HepG2 (cell line): ENCODE measurements around the gene C1orf141. TPM values are rescaled to one million over a fixed set of nuclear protein-coding genes. Genes with fewer than 3 reads are reported as not detected.

Experiments
- ATAC-seq: fragments of 200-7000 bp; cut with Tn5 transposase; 3 replicates; pipeline ENCODE4 v1.9.1; 2020; ENCODE audit warnings: mild to moderate bottlenecking, moderate library complexity
- BruUV-seq: library from RNA; stranded (reverse); fragments of 400-500 nt; replicated peaks from 2 replicates; lab custom pipeline; 2021; lab: Mats Ljungman, UMichigan
- CTCF ChIA-PET: fragments of 300-600 bp; formaldehyde crosslinking; extraction: SDS; loops from one replicate; lab custom pipeline; 2021; ENCODE audit warnings: low total read pairs, inconsistent platforms, low intra/inter-chr PET ratio; lab: Yijun Ruan, JAX
- POLR2A ChIA-PET: fragments of 350-600 bp; sonication (Branson Sonifier 250); formaldehyde crosslinking; loops from one replicate; lab custom pipeline; 2020; ENCODE audit warnings: antibody characterized with exemption, inconsistent platforms; lab: Yijun Ruan, JAX
- DNase-seq: peaks from one replicate; pipeline ENCODE4 v3.0.0-alpha.2; 2015; ENCODE audit warnings: low spot score
- FAIRE-seq: peaks from 3 replicates; lab custom pipeline; 2011; peaks lifted over from hg19 to GRCh38; lab: Jason Lieb, UNC
- H2AFZ ChIP-seq: one replicate; pipeline ENCODE4 v1.6.1; 2011; ENCODE audit warnings: low read length, inconsistent platforms
- H3K27ac ChIP-seq: fragments of 300-600 bp; 3 replicates; pipeline ENCODE4 v1.8.0; 2011; ENCODE audit warnings: mixed run types, mild to moderate bottlenecking, mixed read lengths, low read length, inconsistent platforms; ENCODE audit not compliant: insufficient read depth; ENCODE audit errors: extremely low read length
- H3K27me3 ChIP-seq, 2 experiments: fragments of 200-600 bp in 1 of 2; 2 replicates in 1 of 2; 3 replicates in 1 of 2; pipeline versions ENCODE4 v1.6.0 to v1.8.0; 2011; ENCODE audit warnings: low read length in 2 of 2, mild to moderate bottlenecking in 2 of 2, moderate library complexity in 2 of 2, inconsistent platforms in 1 of 2; ENCODE audit not compliant: insufficient read depth in 2 of 2, control insufficient read depth in 1 of 2
- H3K36me3 ChIP-seq, 2 experiments: fragments of 200-600 bp in 1 of 2; replicated peaks in 1 of 2; 2 replicates in 1 of 2; 3 replicates in 1 of 2; pipeline versions ENCODE4 v1.5.1 to v1.8.0; 2011; ENCODE audit warnings: low read length in 2 of 2, inconsistent platforms in 1 of 2; ENCODE audit not compliant: insufficient read depth in 2 of 2, control insufficient read depth in 1 of 2
- H3K4me1 ChIP-seq: 2 replicates; pipeline ENCODE4 v1.5.1; 2012; ENCODE audit warnings: low read length, inconsistent platforms; ENCODE audit not compliant: insufficient read depth
- H3K4me2 ChIP-seq: 2 replicates; pipeline ENCODE4 v1.6.0; 2011; ENCODE audit warnings: low read depth, low read length, inconsistent platforms
- H3K4me3 ChIP-seq, 3 experiments: fragments of 200-600 bp in 1 of 3; sonication (generic), shearing (Covaris generic) in 1 of 3; replicated peaks in 1 of 3; 2 replicates each; pipeline ENCODE4 v1.5.1; 2011 to 2016; ENCODE audit warnings: low read length in 3 of 3, inconsistent platforms in 2 of 3, low read depth in 2 of 3, mild to moderate bottlenecking in 2 of 3, control low read depth in 1 of 3, mixed read lengths in 1 of 3; ENCODE audit not compliant: insufficient read depth in 1 of 3
- H3K79me2 ChIP-seq: one replicate; pipeline ENCODE4 v1.6.1; 2011; ENCODE audit warnings: low read length, inconsistent platforms; ENCODE audit not compliant: insufficient read depth
- H3K9ac ChIP-seq: 2 replicates; pipeline ENCODE4 v1.6.0; 2011; ENCODE audit warnings: mild to moderate bottlenecking, low read depth, low read length, inconsistent platforms; ENCODE audit not compliant: insufficient read depth
- H3K9me3 ChIP-seq: 2 replicates; pipeline ENCODE4 v1.5.1; 2012; ENCODE audit warnings: mild to moderate bottlenecking, low read length
- H4K20me1 ChIP-seq: 2 replicates; pipeline ENCODE4 v1.6.0; 2011; ENCODE audit warnings: inconsistent platforms, mild to moderate bottlenecking, low read length, moderate library complexity; ENCODE audit not compliant: insufficient read depth
- AGO1 ChIP-seq: fragments of 200-400 bp; formaldehyde crosslinking; IDR thresholded peaks from 2 replicates; pipeline ENCODE4 v1.6.1; 2017; ENCODE audit warnings: mild to moderate bottlenecking, low read depth, low read length, moderate library complexity; ENCODE audit not compliant: poor library complexity, severe bottlenecking
- ASH2L ChIP-seq: fragments of 300-600, 200-600 bp; sonication (generic); IDR thresholded peaks from 2 replicates; pipeline ENCODE4 v1.7.0; 2017; ENCODE audit warnings: low read depth, mild to moderate bottlenecking, moderate library complexity, mixed read lengths, low read length; ENCODE audit not compliant: insufficient read length
- ATF1 ChIP-seq: IDR thresholded peaks from 2 replicates; pipeline ENCODE4 v1.6.1; 2016; ENCODE audit warnings: mild to moderate bottlenecking, control low read depth
- CHCHD3 ChIP-seq: sonication (generic); formaldehyde crosslinking; IDR thresholded peaks from 2 replicates; pipeline ENCODE4 v1.8.0; 2022; ENCODE audit warnings: mild to moderate bottlenecking, missing genetic modification reagents, moderate library complexity
- GLMP ChIP-seq: sonication (generic); formaldehyde crosslinking; IDR thresholded peaks from 2 replicates; pipeline ENCODE4 v1.9.0; 2021; ENCODE audit warnings: missing genetic modification reagents, mild to moderate bottlenecking, borderline replicate concordance
- IKZF1 ChIP-seq: fragments of 450-650 bp; IDR thresholded peaks from 2 replicates; pipeline ENCODE4 v1.7.1; 2016
- MATR3 ChIP-seq: sonication (generic); formaldehyde crosslinking; IDR thresholded peaks from 2 replicates; pipeline ENCODE4 v1.4.0; 2020; ENCODE audit warnings: missing genetic modification reagents
- PLRG1 ChIP-seq: fragments of 450-650 bp; conservative IDR thresholded peaks from 2 replicates; pipeline ENCODE4 v1.6.1; 2016
- RBFOX2 ChIP-seq: fragments of 200-400 bp; formaldehyde crosslinking; IDR thresholded peaks from 2 replicates; pipeline ENCODE4 v1.6.1; 2017; ENCODE audit warnings: low read depth, mild to moderate bottlenecking, low read length
- REL ChIP-seq: sonication (generic); formaldehyde crosslinking; conservative IDR thresholded peaks from 2 replicates; pipeline ENCODE4 v1.8.0; 2022; ENCODE audit warnings: mild to moderate bottlenecking, missing genetic modification reagents, moderate library complexity
- REPIN1 ChIP-seq: sonication (generic); formaldehyde crosslinking; IDR thresholded peaks from 2 replicates; pipeline ENCODE4 v1.8.0; 2022; ENCODE audit warnings: missing genetic modification reagents, low read depth, mild to moderate bottlenecking, borderline replicate concordance
- SMYD3 ChIP-seq: sonication (generic); formaldehyde crosslinking; IDR thresholded peaks from 2 replicates; pipeline ENCODE4 v1.8.1; 2023; ENCODE audit warnings: mild to moderate bottlenecking, missing genetic modification reagents
- ZNF430 ChIP-seq: sonication (generic); formaldehyde crosslinking; IDR thresholded peaks from 2 replicates; pipeline ENCODE4 v1.9.0; 2021; ENCODE audit warnings: mild to moderate bottlenecking, missing genetic modification reagents
- ZNF607 ChIP-seq: sonication (generic); formaldehyde crosslinking; IDR thresholded peaks from 2 replicates; pipeline ENCODE4 v1.5.1; 2020; ENCODE audit warnings: missing genetic modification reagents, mild to moderate bottlenecking, borderline replicate concordance
- WGBS: methylation state at CpG from one replicate; pipeline ENCODE4 v1.1.6; 2017; ENCODE audit warnings: low lambda C conversion rate; 5-methylcytosine and 5-hydroxymethylcytosine counted together
- in situ Hi-C: cut with HindIII; loops from 2 replicates; pipeline ENCODE4 v1.10.0; 2017; ENCODE audit warnings: low pct_unique_long_range_greater_than_20kb; ENCODE audit not compliant: extremely low pct_ligation_motif_present
- intact Hi-C: fragments of 100-400 bp; cut with micrococcal nuclease; formaldehyde crosslinking; loops from one replicate; pipeline ENCODE4 v1.10.0; 2022; ENCODE audit not compliant: unreplicated experiment
- polyA plus RNA-seq, 8 experiments: library from polyadenylated mRNA; depleted of rRNA in 3 of 8; stranded (reverse) in 7 of 8; unstranded in 1 of 8; fragments of >200 nt; fragmentation: Illumina TruSeq in 4 of 8; extraction: Trizol in 4 of 8; gene quantifications; 2 replicates each; pipeline versions ENCODE4 v1.2.1 to v1.2.3, GENCODE V29; 2011 to 2016; ENCODE audit warnings: low read depth in 4 of 8, missing spikeins in 1 of 8, mixed read lengths in 1 of 8; ENCODE audit not compliant: insufficient read depth in 1 of 8
- total RNA-seq, 5 experiments: library from RNA; depleted of rRNA; stranded (reverse); fragments of >200 nt; fragmentation: Illumina TruSeq; extraction: Trizol; gene quantifications; 2 replicates each; pipeline ENCODE4 v1.2.3, GENCODE V29; 2016; ENCODE audit warnings: low read depth in 1 of 5

Gene C1orf141
- total and polyA plus RNA-seq, 2 of the 13 experiments (the other 11 are each of a cell fraction or from before 2014, with no cell fraction given) = not detected

DNA sequence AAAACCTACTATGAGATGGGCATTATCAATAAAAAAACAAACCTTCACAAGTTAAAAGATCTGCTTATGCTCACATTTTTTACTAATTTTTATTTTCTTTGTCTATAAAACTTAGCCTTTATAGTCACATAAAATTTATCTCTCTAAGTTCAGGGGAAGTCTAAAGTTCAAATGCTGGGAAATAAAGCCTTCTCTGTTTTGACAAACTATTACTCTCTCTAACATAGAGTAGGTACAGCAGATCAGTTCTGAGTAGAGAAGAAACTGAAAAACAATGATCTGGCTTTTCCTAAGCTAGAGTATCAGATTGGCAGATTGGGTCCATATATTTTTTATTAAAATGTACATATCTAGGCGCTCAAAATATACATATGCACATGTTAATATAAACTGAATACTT is 31.2 kb downstream of the C1orf141 start (continued):
- no peak for TF ChIP-seq ASH2L

GRCh38 chr1:67100833-67101232 is 33.9 kb downstream of the C1orf141 start:
- intact Hi-C loops = no loop called here
- POLR2A ChIA-PET = no interaction called here
- TF ChIP-seq PLRG1 (no peak), ATF1 (CRISPR knock-in tag) (no peak), ZNF430 (CRISPR knock-in tag) (no peak), GLMP (CRISPR knock-in tag) (no peak), MATR3 (no peak), REPIN1 (CRISPR knock-in tag) (no peak), CHCHD3 (CRISPR knock-in tag) (no peak), IKZF1 (no peak), SMYD3 (CRISPR knock-in tag) (no peak), REL (no peak), RBFOX2 (no peak), AGO1 (no peak), ZNF607 (CRISPR knock-in tag) (no peak)
- TF ChIP-seq, all 625 proteins: peak for 0
- Histone ChIP-seq H3K27me3 (no peaks in the 10 kb centered on the region), H3K79me2 (no peaks in the 10 kb centered on the region), H3K36me3 (no peaks in the 10 kb centered on the region), H2AFZ (no peak overlapping the region), H3K9ac (no peak overlapping the region), H3K4me2 (no peak overlapping the region), H4K20me1 (no peaks in the 10 kb centered on the region), H3K4me1 (no peaks in the 10 kb centered on the region), H3K27ac (no peak overlapping the region), H3K4me3 (no peak overlapping the region), H3K9me3 (no peaks in the 10 kb centered on the region)
- CTCF ChIA-PET = no interaction called here
- in situ Hi-C loops = no loop called here
- WGBS = 3% methylated on average over 3 of the region's 3 CpGs
- DNase-seq (no peak), FAIRE-seq (no peak), ATAC-seq (no peak)
- no TSS peak for BruUV-seq
